Stimulated activated CD8-positive, alpha-beta memory T cell treated with anti-CD3 and anti-CD28 coated beads, Interleukin-12 subunit alpha, Interleukin-12 subunit beta, amount 100 ng/mL, for 4 hours (primary cell): Measurements from ENCODE around the gene OTUD3.
"Not testable (repeated sequence)": the region's sequence is repeated elsewhere in the genome, so short reads cannot be mapped to it uniquely, and the experiment has no call there.

Experiments
- DNase-seq: peaks from one replicate; pipeline ENCODE4 v3.0.0-alpha.2; 2020; ENCODE audit warnings: low read depth

Gene OTUD3

GRCh38 chr1:19868575-19868974, 13.6 kb upstream of the OTUD3 start:
- DNase-seq: not testable (repeated sequence)

GRCh38 chr1:19869453-19869852, 12.7 kb upstream of the OTUD3 start:
- DNase-seq: not testable (repeated sequence)

GRCh38 chr1:19869929-19870328, 12.3 kb upstream of the OTUD3 start:
- DNase-seq: no peak

GRCh38 chr1:19872190-19872589, 10.0 kb upstream of the OTUD3 start:
- no peak for DNase-seq

- DNase-seq: no peak
Measured at GRCh38 chr1:19877181-19877750, 4.9 kb upstream of the OTUD3 start.

- no peak for DNase-seq
Measured at GRCh38 chr1:19877821-19878636, 4.2 kb upstream of the OTUD3 start.

GRCh38 chr1:19878637-19878985, 3.6 kb upstream of the OTUD3 start:
- no peak for DNase-seq

GRCh38 chr1:19879227-19879626, 3.0 kb upstream of the OTUD3 start:
- no peak for DNase-seq

- DNase-seq: no peak
Measured at GRCh38 chr1:19879661-19880060, 2.5 kb upstream of the OTUD3 start.

GRCh38 chr1:19880841-19881240, 1.4 kb upstream of the OTUD3 start:
- not testable (repeated sequence) for DNase-seq

GRCh38 chr1:19884312-19884711, 2.1 kb downstream of the OTUD3 start:
- DNase-seq: no peak

GRCh38 chr1:19885821-19886220, 3.6 kb downstream of the OTUD3 start:
- DNase-seq: no peak

- no peak for DNase-seq
Measured at GRCh38 chr1:19888112-19888511, 5.9 kb downstream of the OTUD3 start.

GRCh38 chr1:19889656-19890055, 7.5 kb downstream of the OTUD3 start:
- no peak for DNase-seq

GRCh38 chr1:19892129-19892528, 9.9 kb downstream of the OTUD3 start:
- no peak for DNase-seq

- no peak for DNase-seq
Measured at GRCh38 chr1:19892628-19893168, 10.5 kb downstream of the OTUD3 start.

- no peak for DNase-seq
Measured at GRCh38 chr1:19893687-19894086, 11.5 kb downstream of the OTUD3 start.

- no peak for DNase-seq
Measured at GRCh38 chr1:19894218-19894617, 12.0 kb downstream of the OTUD3 start.

GRCh38 chr1:19901653-19902052, 19.5 kb downstream of the OTUD3 start:
- DNase-seq: no peak

- no peak for DNase-seq
Measured at GRCh38 chr1:19903621-19904020, 21.4 kb downstream of the OTUD3 start.

- DNase-seq: no peak
Measured at GRCh38 chr1:19907456-19907855, 25.3 kb downstream of the OTUD3 start.

GRCh38 chr1:19909392-19909791, 27.2 kb downstream of the OTUD3 start:
- no peak for DNase-seq

- no peak for DNase-seq
Measured at GRCh38 chr1:19909971-19910370, 27.8 kb downstream of the OTUD3 start.

GRCh38 chr1:19910650-19911049, 28.5 kb downstream of the OTUD3 start:
- DNase-seq: no peak
